NCI-H1694 (cell line): Measurements from ENCODE around the gene TNIK.
"Not testable (repeated sequence)": the region's sequence is repeated elsewhere in the genome, so short reads cannot be mapped to it uniquely, and the experiment has no call there.

Experiments
- DNase-seq: peaks from one replicate; lab custom pipeline; 2025; lab: John Stamatoyannopoulos, UW

TNIK gene

GRCh38 chr3:171445620-171446204, 14.5 kb downstream of the TNIK start:
- DNase-seq, result no peak

- no peak for DNase-seq
Measured at GRCh38 chr3:171444001-171444690, 16.1 kb downstream of the TNIK start.

- no peak for DNase-seq
Measured at GRCh38 chr3:171443211-171443957, 16.8 kb downstream of the TNIK start.

GRCh38 chr3:171442184-171442583, 18.0 kb downstream of the TNIK start:
- no peak for DNase-seq

GRCh38 chr3:171441381-171441780, 18.8 kb downstream of the TNIK start:
- DNase-seq, result no peak

GRCh38 chr3:171439996-171440395, 20.2 kb downstream of the TNIK start:
- DNase-seq, result no peak

- no peak for DNase-seq
Measured at GRCh38 chr3:171437115-171437756, 23.0 kb downstream of the TNIK start.

GRCh38 chr3:171436380-171436779, 23.8 kb downstream of the TNIK start:
- no peak for DNase-seq

GRCh38 chr3:171435757-171436156, 24.4 kb downstream of the TNIK start:
- DNase-seq, result no peak

GRCh38 chr3:171435143-171435542, 25.1 kb downstream of the TNIK start:
- DNase-seq, result no peak

GRCh38 chr3:171432548-171432947, 27.7 kb downstream of the TNIK start:
- no peak for DNase-seq

GRCh38 chr3:171431550-171431949, 28.7 kb downstream of the TNIK start:
- no peak for DNase-seq

GRCh38 chr3:171430530-171430929, 29.7 kb downstream of the TNIK start:
- no peak for DNase-seq

- no peak for DNase-seq
Measured at GRCh38 chr3:171429635-171430034, 30.6 kb downstream of the TNIK start.

- no peak for DNase-seq
Measured at GRCh38 chr3:171428892-171429291, 31.3 kb downstream of the TNIK start.

- no peak for DNase-seq
Measured at GRCh38 chr3:171428321-171428787, 31.9 kb downstream of the TNIK start.

- no peak for DNase-seq
Measured at GRCh38 chr3:171427771-171428320, 32.4 kb downstream of the TNIK start.

GRCh38 chr3:171424063-171424462, 36.1 kb downstream of the TNIK start:
- not testable (repeated sequence) for DNase-seq

- DNase-seq, result not testable (repeated sequence)
Measured at GRCh38 chr3:171422855-171423254, 37.4 kb downstream of the TNIK start.

GRCh38 chr3:171420667-171421066, 39.5 kb downstream of the TNIK start:
- no peak for DNase-seq

- DNase-seq, result no peak
Measured at GRCh38 chr3:171419457-171419856, 40.7 kb downstream of the TNIK start.

- no peak for DNase-seq
Measured at GRCh38 chr3:171417813-171418212, 42.4 kb downstream of the TNIK start.
